ENCODE results near the gene FZD10.

FZD10 gene

GRCh38 chr12:130186651-130187268 lies 24.5 kb downstream of the FZD10 start:
- ChIA-PET CTCF (no interaction called here), POLR2A (no interaction called here)
- DNase-seq (ENCODE audit: low read depth, low spot score): no peak
- H3K4me3 ChIP-seq (ENCODE audit: low read depth, low read length): no peak overlapping the region
- no peak for TF ChIP-seq CTCF (IDR thresholded peaks at IDR 0.05; ENCODE audit: insufficient read depth, low read length, missing control alignments)

GRCh38 chr12:130192642-130193345 lies 30.5 kb downstream of the FZD10 start:
- ChIA-PET POLR2A (no interaction called here), CTCF (no interaction called here)
- DNase-seq (ENCODE audit: low read depth, low spot score): no peak

GRCh38 chr12:130194154-130194553 lies 31.9 kb downstream of the FZD10 start:
- POLR2A ChIA-PET: no interaction called here
- CTCF ChIA-PET: no interaction called here

More at GRCh38 chr12:130192642-130193345, 30.5 kb downstream of the FZD10 start:
- H3K4me3 ChIP-seq (ENCODE audit: low read depth, low read length): no peak overlapping the region
- TF ChIP-seq CTCF (IDR thresholded peaks at IDR 0.05; ENCODE audit: insufficient read depth, low read length, missing control alignments): no peak

GRCh38 chr12:130195369-130195768 lies 33.1 kb downstream of the FZD10 start:
- DNase-seq (ENCODE audit: low read depth, low spot score): no peak
- no peak overlapping the region for H3K4me3 ChIP-seq (ENCODE audit: low read depth, low read length)
- ChIA-PET CTCF (no interaction called here), POLR2A (no interaction called here)
- TF ChIP-seq CTCF (IDR thresholded peaks at IDR 0.05; ENCODE audit: insufficient read depth, low read length, missing control alignments): no peak

More at GRCh38 chr12:130194154-130194553, 31.9 kb downstream of the FZD10 start:
- no peak for TF ChIP-seq CTCF (IDR thresholded peaks at IDR 0.05; ENCODE audit: insufficient read depth, low read length, missing control alignments)
- no peak for DNase-seq (ENCODE audit: low read depth, low spot score)
- no peak overlapping the region for H3K4me3 ChIP-seq (ENCODE audit: low read depth, low read length)

GRCh38 chr12:130195776-130196175 lies 33.5 kb downstream of the FZD10 start:
- ChIA-PET CTCF (no interaction called here), POLR2A (no interaction called here)
- no peak for DNase-seq (ENCODE audit: low read depth, low spot score)
- TF ChIP-seq CTCF (IDR thresholded peaks at IDR 0.05; ENCODE audit: insufficient read depth, low read length, missing control alignments): no peak
- no peak overlapping the region for H3K4me3 ChIP-seq (ENCODE audit: low read depth, low read length)

GRCh38 chr12:130196827-130197226 lies 34.6 kb downstream of the FZD10 start:
- ChIA-PET CTCF (no interaction called here), POLR2A (no interaction called here)
- H3K4me3 ChIP-seq (ENCODE audit: low read depth, low read length): no peak overlapping the region
- TF ChIP-seq CTCF (IDR thresholded peaks at IDR 0.05; ENCODE audit: insufficient read depth, low read length, missing control alignments): no peak
- DNase-seq (ENCODE audit: low read depth, low spot score): no peak

Data from AG04449 (cell line).